ENCODE results near the gene SPC25. TPM values are rescaled to one million over a fixed set of nuclear protein-coding genes. Genes with fewer than 3 reads are reported as not detected.
"Not testable (repeated sequence)": the region's sequence is repeated elsewhere in the genome, so short reads cannot be mapped to it uniquely, and the experiment has no call there.

SPC25 gene
- total RNA-seq, 1 donor from 2014 or later: 7.1 TPM

DNA sequence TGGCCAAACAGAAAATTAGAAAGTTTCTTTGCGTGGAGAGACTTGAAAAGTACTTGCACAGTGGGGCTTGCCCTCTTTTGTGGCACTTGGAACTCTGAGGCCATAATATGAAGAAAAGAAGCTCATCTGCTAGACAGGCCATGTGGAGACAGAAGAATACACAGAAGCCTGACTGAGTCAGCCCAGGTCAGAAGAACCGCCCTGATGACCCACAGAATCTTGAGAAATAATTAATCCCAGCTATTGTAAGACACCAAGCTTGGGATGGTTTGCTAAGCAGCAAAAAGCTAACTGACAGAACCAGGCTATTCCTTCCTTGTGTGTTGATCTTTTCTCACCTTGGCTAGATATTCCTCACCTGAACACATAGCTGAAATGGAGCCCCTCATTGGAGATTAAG lies 44.6 kb upstream of the SPC25 start:
- no peak overlapping the region for H3K27ac Mint-ChIP-seq (ENCODE audit: unreplicated experiment)
- DNase-seq: no peak
- H3K9me3 Mint-ChIP-seq (ENCODE audit: unreplicated experiment): no peaks in the 10 kb centered on the region
- H3K36me3 Mint-ChIP-seq (ENCODE audit: unreplicated experiment): no peaks in the 10 kb centered on the region
- TF ChIP-seq, protein P1, sequence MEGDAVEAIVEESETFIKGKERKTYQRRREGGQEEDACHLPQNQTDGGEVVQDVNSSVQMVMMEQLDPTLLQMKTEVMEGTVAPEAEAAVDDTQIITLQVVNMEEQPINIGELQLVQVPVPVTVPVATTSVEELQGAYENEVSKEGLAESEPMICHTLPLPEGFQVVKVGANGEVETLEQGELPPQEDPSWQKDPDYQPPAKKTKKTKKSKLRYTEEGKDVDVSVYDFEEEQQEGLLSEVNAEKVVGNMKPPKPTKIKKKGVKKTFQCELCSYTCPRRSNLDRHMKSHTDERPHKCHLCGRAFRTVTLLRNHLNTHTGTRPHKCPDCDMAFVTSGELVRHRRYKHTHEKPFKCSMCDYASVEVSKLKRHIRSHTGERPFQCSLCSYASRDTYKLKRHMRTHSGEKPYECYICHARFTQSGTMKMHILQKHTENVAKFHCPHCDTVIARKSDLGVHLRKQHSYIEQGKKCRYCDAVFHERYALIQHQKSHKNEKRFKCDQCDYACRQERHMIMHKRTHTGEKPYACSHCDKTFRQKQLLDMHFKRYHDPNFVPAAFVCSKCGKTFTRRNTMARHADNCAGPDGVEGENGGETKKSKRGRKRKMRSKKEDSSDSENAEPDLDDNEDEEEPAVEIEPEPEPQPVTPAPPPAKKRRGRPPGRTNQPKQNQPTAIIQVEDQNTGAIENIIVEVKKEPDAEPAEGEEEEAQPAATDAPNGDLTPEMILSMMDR (IDR thresholded peaks at IDR 0.05; ENCODE audit: partially characterized antibody, unreplicated experiment): no peak
- H3K4me3 Mint-ChIP-seq (ENCODE audit: unreplicated experiment): no peak overlapping the region
- no peaks in the 10 kb centered on the region for H3K4me1 Mint-ChIP-seq (ENCODE audit: low read depth, unreplicated experiment)
- H3K27me3 Mint-ChIP-seq (ENCODE audit: unreplicated experiment): no peaks in the 10 kb centered on the region

GRCh38 chr2:168932174-168932573 lies 41.9 kb upstream of the SPC25 start:
- DNase-seq; H3K4me3 Mint-ChIP-seq (ENCODE audit: unreplicated experiment); H3K27ac Mint-ChIP-seq (ENCODE audit: unreplicated experiment); H3K9me3 Mint-ChIP-seq (ENCODE audit: unreplicated experiment); H3K4me1 Mint-ChIP-seq (ENCODE audit: low read depth, unreplicated experiment); H3K36me3 Mint-ChIP-seq (ENCODE audit: unreplicated experiment); H3K27me3 Mint-ChIP-seq (ENCODE audit: unreplicated experiment): not testable (repeated sequence)

DNA sequence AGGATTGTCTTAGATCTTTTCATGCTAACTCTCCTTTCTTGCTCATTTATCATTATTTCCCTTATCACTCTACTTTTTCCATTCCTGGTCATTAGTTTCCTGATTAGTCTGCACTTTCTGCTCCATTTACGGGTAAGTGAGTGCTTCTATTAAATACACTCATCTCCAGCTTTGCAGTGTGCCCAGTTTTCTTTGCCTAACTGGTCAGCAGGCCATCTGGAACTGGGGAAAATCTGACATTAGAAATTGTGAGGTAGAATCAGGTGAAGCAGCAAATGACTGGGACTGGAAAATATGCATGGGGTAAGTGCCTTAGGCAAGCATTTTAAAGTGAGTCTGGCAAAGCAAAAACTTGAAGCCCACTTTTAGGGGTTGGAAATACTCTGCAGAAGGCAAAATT lies 40.0 kb upstream of the SPC25 start:
- Mint-ChIP-seq H3K27ac (ENCODE audit: unreplicated experiment) (no peak overlapping the region), H3K9me3 (ENCODE audit: unreplicated experiment) (no peaks in the 10 kb centered on the region), H3K4me3 (ENCODE audit: unreplicated experiment) (no peak overlapping the region), H3K27me3 (ENCODE audit: unreplicated experiment) (peaks cover 1% of the 10 kb centered on the region), H3K36me3 (ENCODE audit: unreplicated experiment) (no peaks in the 10 kb centered on the region), H3K4me1 (ENCODE audit: low read depth, unreplicated experiment) (no peaks in the 10 kb centered on the region)
- DNase-seq: no peak
- TF ChIP-seq, protein P1 (IDR thresholded peaks at IDR 0.05; ENCODE audit: partially characterized antibody, unreplicated experiment): no peak

- TF ChIP-seq, protein P1 (IDR thresholded peaks at IDR 0.05; ENCODE audit: partially characterized antibody, unreplicated experiment): no peak
- no peaks in the 10 kb centered on the region for H3K36me3 Mint-ChIP-seq (ENCODE audit: unreplicated experiment)
- DNase-seq: no peak
Observed at GRCh38 chr2:168929031-168929430, 38.8 kb upstream of the SPC25 start.

DNA sequence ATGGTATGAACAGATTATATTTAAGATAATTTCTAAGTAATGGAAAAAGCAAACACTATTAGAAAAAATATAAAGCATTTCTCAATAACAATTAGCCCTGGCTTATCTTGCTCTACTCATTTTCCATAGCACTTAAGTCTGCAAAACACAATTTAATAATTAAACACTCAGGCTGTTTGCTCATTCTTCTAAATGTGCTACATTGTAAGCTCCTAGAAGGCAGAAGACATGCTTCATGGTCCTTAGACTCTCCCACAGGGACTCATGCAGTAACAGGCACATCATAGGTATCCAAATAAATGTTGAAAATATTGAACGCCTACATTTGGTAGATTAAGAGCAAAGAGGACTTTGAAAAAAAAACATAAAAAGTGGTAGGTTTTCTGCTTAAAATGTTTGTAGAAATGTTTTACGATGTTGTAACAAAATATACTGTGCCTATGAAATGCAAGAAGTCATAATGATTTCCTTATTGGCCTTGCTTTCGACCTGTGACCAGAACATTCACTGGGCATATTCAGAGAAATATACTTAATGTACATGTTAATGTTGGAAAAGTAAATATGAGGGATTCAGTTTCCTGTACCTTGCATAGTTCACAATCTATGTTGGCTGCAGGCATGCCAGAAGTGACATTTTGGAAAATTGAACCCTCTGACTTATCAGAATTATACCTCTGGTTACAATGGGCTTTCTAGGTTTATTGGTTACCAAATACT lies 38.0 kb upstream of the SPC25 start:
- Mint-ChIP-seq H3K27ac (ENCODE audit: unreplicated experiment) (no peak overlapping the region), H3K36me3 (ENCODE audit: unreplicated experiment) (no peaks in the 10 kb centered on the region), H3K4me3 (ENCODE audit: unreplicated experiment) (no peak overlapping the region), H3K9me3 (ENCODE audit: unreplicated experiment) (no peaks in the 10 kb centered on the region), H3K4me1 (ENCODE audit: low read depth, unreplicated experiment) (no peaks in the 10 kb centered on the region), H3K27me3 (ENCODE audit: unreplicated experiment) (peaks cover 1% of the 10 kb centered on the region)
- TF ChIP-seq, protein P1 (IDR thresholded peaks at IDR 0.05; ENCODE audit: partially characterized antibody, unreplicated experiment): no peak
- no peak for DNase-seq

More at GRCh38 chr2:168929031-168929430, 38.8 kb upstream of the SPC25 start:
- Mint-ChIP-seq H3K27ac (ENCODE audit: unreplicated experiment) (no peak overlapping the region), H3K4me1 (ENCODE audit: low read depth, unreplicated experiment) (no peaks in the 10 kb centered on the region), H3K4me3 (ENCODE audit: unreplicated experiment) (no peak overlapping the region), H3K9me3 (ENCODE audit: unreplicated experiment) (no peaks in the 10 kb centered on the region), H3K27me3 (ENCODE audit: unreplicated experiment) (peaks cover 1% of the 10 kb centered on the region)

Measured in glutamatergic neuron (in vitro differentiated cells).